ENCODE measurements around the gene CSGALNACT2. TPM values are rescaled to one million over a fixed set of nuclear protein-coding genes. Genes with fewer than 3 reads are reported as not detected.

CSGALNACT2 gene
- total and polyA plus RNA-seq, 8 donors = 2.3 to 8.6 (median 4.9) TPM

DNA sequence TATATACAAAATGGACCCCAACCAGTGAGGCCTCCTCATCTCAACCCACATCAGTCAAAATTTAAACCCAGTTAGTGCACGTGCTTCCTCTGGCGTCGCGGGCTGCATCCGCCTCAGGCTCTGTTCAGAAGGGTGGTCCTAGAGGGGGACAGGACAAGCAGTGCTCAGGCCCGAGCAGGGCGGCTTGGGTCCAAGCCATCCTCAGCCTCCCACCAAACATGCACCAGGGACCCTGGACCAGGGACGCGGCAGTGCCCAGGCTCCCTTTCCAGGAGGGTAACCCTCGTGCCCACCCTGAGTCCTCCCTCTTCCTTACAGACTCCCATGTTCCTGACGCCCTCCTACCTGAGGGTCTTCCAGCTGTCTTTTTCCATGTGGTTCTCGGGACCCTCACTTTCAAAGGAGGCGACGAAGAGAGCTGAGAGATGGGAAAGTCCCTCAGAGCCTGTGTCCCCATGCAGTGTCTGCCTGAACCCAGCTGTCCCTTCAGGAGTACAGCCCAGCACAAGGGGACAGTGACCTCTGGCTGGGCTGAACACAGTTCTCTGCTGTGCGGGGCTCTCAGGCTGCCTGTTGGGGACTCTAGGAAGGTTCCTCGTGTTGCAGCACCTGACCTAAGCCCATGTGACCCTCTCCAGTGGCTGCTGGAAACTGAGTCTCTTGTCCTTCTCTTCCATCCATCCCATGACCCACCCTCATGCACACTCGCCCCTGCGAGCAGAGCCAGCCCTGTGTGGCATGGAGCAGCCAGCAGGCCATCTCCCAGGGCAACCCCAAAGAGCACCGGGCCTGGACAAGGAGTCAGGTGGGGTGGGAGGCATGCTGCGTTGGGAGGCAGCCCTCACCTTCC lies 58.1 kb downstream of the CSGALNACT2 start:
- TF ChIP-seq, protein P1, sequence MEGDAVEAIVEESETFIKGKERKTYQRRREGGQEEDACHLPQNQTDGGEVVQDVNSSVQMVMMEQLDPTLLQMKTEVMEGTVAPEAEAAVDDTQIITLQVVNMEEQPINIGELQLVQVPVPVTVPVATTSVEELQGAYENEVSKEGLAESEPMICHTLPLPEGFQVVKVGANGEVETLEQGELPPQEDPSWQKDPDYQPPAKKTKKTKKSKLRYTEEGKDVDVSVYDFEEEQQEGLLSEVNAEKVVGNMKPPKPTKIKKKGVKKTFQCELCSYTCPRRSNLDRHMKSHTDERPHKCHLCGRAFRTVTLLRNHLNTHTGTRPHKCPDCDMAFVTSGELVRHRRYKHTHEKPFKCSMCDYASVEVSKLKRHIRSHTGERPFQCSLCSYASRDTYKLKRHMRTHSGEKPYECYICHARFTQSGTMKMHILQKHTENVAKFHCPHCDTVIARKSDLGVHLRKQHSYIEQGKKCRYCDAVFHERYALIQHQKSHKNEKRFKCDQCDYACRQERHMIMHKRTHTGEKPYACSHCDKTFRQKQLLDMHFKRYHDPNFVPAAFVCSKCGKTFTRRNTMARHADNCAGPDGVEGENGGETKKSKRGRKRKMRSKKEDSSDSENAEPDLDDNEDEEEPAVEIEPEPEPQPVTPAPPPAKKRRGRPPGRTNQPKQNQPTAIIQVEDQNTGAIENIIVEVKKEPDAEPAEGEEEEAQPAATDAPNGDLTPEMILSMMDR (IDR thresholded peaks at IDR 0.05) = no peak
- Histone ChIP-seq H3K4me3 (no peak overlapping the region), H3K27ac (no peak overlapping the region), H3K36me3 (peaks cover 0 to 4% (median 0%) of the 10 kb centered on the region in 3 donors), H3K9me3 (no peaks in the 10 kb centered on the region), H3K27me3 (no peaks in the 10 kb centered on the region), H3K4me1 (no peaks in the 10 kb centered on the region)
- no peak for ATAC-seq
- peak in 1 of 6 donors; percentile 44 for DNase-seq
- WGBS, 2 donors = 86 to 90% methylated on average over 20 of the region's 20 CpGs
- FAIRE-seq = no peak
- intact Hi-C loops (cut with DNase I) = no loop called here

DNA sequence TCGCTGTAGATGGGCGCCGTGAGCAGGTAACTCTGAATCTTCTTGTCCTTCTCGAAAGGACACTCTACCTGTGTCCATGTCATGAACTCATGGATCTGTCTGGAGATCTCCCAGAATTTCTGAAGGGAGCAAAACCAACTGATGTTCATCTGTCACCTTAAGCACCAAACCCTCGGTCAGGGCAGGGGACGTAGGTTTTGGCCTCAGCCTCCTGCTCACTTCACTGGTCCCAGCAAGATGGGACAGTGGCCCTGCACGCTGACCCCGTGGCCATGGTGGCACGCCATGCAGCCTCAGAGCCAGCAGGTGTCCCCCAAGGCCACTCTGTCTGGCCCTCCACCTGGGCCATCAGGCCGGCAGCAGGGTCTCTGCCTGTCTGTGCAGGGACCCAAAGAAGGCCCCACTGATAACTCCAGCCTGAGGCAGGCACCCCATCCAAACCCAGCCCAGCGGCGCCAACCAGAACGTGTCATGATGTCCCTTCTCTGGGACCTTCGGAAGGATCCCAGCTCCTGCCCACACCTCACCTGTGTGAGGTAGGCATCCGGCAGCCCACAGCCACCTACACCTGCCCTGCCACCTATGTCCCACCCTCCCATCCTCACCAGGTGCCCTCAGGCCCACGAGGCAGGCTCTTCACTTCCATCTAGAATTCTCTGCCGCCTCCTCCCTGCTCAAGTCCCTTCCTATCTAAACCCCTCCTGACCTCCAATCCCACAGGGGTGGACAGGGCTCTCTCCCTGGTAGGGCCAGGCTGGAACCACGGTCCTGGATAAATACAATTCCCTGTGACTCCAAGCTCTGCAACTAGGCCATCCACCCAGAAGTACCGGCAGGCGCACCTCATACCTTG lies 59.0 kb downstream of the CSGALNACT2 start:
- H3K36me3 ChIP-seq = peaks cover 0 to 4% (median 0%) of the 10 kb centered on the region in 3 donors
- WGBS, 2 donors = 86 to 91% methylated on average over 20 of the region's 20 CpGs
- no peak overlapping the region for H3K27ac ChIP-seq
- TF ChIP-seq, protein P1 (IDR thresholded peaks at IDR 0.05) = no peak
- no peaks in the 10 kb centered on the region for H3K9me3 ChIP-seq
- intact Hi-C loops (cut with DNase I) = no loop called here
- DNase-seq = peak in 1 of 6 donors; percentile 48
- no peaks in the 10 kb centered on the region for H3K27me3 ChIP-seq
- H3K4me3 ChIP-seq = no peak overlapping the region
- no peaks in the 10 kb centered on the region for H3K4me1 ChIP-seq
- FAIRE-seq = no peak
- no peak for ATAC-seq

DNA sequence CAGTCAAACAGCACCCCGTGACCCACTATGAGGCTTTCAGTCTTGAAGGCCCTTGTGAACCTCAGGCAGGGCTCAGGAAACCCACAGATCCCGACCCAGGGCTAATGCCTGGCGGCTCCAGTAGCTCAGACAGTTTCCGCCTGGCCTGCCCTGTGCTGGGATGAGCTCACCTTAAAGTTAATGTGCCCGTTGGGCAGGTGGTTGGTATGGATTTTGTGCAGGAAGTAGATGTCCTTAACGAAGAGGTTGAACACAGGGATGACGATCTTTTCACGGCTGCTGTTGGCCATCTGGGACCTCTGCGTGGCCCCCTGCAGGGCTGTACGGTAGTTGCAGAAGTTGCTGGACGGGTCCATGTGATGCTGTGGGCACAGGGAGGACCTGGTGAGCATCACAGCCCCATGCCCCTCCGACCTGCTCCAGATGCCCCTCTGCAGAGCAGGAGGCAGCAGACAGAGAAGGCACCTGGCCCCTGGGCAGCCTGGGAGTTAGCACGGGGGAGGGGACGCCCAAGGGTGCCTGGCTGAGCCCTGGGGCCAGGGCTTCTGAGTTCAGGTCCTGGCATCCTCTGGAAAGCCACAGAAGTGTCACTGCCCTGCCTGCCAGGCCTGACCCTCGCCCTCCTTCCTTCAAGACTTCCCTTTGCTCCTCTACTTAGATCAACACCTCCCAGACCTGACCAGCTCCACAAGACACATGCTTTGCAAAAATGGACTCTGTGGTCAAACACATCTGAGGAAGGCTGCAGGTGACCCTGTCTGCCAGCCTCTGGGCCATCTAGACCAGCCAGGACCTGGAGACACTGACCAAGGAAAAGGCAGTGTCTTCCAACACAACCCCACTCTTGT lies 59.8 kb downstream of the CSGALNACT2 start:
- H3K27ac ChIP-seq = no peak overlapping the region
- H3K36me3 ChIP-seq = peaks cover 0 to 4% (median 0%) of the 10 kb centered on the region in 3 donors
- TF ChIP-seq, protein P1 (IDR thresholded peaks at IDR 0.05) = no peak
- FAIRE-seq = no peak
- H3K27me3 ChIP-seq = no peaks in the 10 kb centered on the region
- H3K4me3 ChIP-seq = no peak overlapping the region
- H3K9me3 ChIP-seq = no peaks in the 10 kb centered on the region
- ATAC-seq = no peak
- DNase-seq = peak in 1 of 6 donors; percentile 63
- no peaks in the 10 kb centered on the region for H3K4me1 ChIP-seq
- intact Hi-C loops (cut with DNase I) = no loop called here
- whole genome bisulfite sequencing, 2 donors = 72 to 80% methylated on average over 14 to 15 of the region's 15 CpGs

DNA sequence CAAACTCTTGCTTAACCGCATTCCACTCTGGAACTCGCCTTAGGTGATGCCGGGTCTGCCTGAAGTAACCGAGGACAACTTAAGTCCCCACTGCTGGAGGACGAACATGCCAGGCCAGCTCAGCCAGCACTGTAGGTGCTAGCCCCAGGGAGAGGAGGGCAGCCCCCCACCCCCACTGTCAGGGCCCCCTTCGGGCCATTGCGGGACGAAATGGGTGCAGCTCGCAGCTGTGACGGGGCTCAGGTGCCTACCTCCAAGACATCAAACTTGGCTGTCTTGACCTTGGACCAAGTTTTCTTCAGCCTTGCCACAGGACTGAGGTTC lies 60.4 kb downstream of the CSGALNACT2 start:
- Histone ChIP-seq H3K9me3 (no peaks in the 10 kb centered on the region), H3K4me1 (no peaks in the 10 kb centered on the region), H3K27ac (no peak overlapping the region), H3K4me3 (no peak overlapping the region), H3K36me3 (peaks cover 0 to 4% (median 0%) of the 10 kb centered on the region in 3 donors), H3K27me3 (no peaks in the 10 kb centered on the region)
- intact Hi-C loops (cut with DNase I) = no loop called here
- FAIRE-seq = no peak
- DNase-seq = peak in 1 of 6 donors; percentile 38
- no peak for ATAC-seq
- TF ChIP-seq, protein P1 (IDR thresholded peaks at IDR 0.05) = no peak
- WGBS, 2 donors = 79 to 85% methylated on average over 10 of the region's 10 CpGs
